Vagina (tissue), 2 donors: ENCODE measurements around the gene SPECC1.

ENCODE experiments used
- POLR2A ChIP-seq, 2 donors: fragments of 450-650 bp; IDR thresholded peaks; one replicate each; pipeline ENCODE4 v1.6.1; 2017; ENCODE audit warnings: antibody characterized with exemption in 2 of 2, mild to moderate bottlenecking in 2 of 2, moderate library complexity in 2 of 2
- POLR2AphosphoS5 ChIP-seq, 2 donors: sonication (generic); formaldehyde crosslinking; IDR thresholded peaks; one replicate each; pipeline ENCODE4 v1.9.0; 2017; ENCODE audit warnings: antibody characterized with exemption in 2 of 2, mild to moderate bottlenecking in 2 of 2, low read depth in 1 of 2; ENCODE audit not compliant: insufficient read depth in 1 of 2
- TF ChIP-seq, protein P1 (sequence below), 3 experiments: fragments of 450-650 bp in 2 of 3; fragments of 200-600 bp in 1 of 3; sonication (generic) in 1 of 3; IDR thresholded peaks; one replicate each; pipeline ENCODE4 v1.5.1; 2017 to 2019; ENCODE audit warnings: antibody characterized with exemption in 3 of 3, mild to moderate bottlenecking in 2 of 3, moderate library complexity in 2 of 3

DNA sequence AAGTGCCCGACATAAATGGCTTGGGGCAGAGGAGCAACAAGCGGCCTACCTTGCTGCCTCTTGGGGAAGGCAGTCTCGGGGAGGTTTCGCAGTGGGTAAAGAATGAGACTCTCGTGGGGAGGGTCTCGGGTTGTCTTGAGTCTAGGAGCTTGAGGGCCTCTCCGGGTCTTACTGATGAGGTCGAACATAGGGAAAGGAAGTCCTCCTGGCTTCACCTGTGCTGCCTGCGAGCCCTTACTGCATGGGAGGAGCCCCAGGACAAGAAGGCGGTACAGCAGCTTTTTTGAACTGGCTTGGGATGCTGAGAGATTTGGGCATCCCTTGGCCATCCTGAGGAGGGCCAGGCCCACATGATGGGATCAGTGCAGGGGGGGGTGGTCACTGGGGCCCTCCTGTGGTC, 71.4 kb downstream of the SPECC1 start:
- TF ChIP-seq POLR2A (IDR thresholded peaks at IDR 0.05): no peak
- TF ChIP-seq, protein P1, sequence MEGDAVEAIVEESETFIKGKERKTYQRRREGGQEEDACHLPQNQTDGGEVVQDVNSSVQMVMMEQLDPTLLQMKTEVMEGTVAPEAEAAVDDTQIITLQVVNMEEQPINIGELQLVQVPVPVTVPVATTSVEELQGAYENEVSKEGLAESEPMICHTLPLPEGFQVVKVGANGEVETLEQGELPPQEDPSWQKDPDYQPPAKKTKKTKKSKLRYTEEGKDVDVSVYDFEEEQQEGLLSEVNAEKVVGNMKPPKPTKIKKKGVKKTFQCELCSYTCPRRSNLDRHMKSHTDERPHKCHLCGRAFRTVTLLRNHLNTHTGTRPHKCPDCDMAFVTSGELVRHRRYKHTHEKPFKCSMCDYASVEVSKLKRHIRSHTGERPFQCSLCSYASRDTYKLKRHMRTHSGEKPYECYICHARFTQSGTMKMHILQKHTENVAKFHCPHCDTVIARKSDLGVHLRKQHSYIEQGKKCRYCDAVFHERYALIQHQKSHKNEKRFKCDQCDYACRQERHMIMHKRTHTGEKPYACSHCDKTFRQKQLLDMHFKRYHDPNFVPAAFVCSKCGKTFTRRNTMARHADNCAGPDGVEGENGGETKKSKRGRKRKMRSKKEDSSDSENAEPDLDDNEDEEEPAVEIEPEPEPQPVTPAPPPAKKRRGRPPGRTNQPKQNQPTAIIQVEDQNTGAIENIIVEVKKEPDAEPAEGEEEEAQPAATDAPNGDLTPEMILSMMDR (IDR thresholded peaks at IDR 0.05): no peak
- no peak for TF ChIP-seq POLR2AphosphoS5 (IDR thresholded peaks at IDR 0.05; ENCODE audit: insufficient read depth in 1 of 2, low read depth in 1 of 2)
